ENCODE measurements around the gene TTC24.
"Not testable (repeated sequence)": the region's sequence is repeated elsewhere in the genome, so short reads cannot be mapped to it uniquely, and the experiment has no call there.

DNA sequence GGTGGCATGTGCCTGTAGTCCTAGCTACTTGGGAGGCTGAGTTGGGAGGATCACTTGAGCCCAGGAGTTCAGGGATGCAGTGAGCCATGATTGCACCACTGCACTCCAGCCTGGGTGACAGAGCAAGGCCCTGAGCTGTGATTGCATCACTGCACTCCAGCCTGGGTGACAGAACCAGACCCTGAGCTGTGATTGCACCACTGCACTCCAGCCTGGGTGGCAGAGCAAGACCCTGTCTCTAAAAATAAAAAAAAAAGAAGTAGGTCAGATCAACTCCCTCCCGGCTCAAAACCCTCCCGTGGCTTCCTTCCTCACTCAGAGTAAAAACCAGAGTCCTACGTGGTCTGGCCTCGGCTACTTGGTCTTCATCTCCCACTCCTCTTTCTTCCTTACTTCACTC lies 26.6 kb upstream of the TTC24 start:
- TF ChIP-seq CTCF (IDR thresholded peaks at IDR 0.05; ENCODE audit: low read depth, low read length); POLR2A (IDR thresholded peaks at IDR 0.05; ENCODE audit: extremely low read depth, insufficient read length); MAX (IDR thresholded peaks at IDR 0.05; ENCODE audit: low read depth, low read length); MYC (IDR thresholded peaks at IDR 0.05; ENCODE audit: low read depth, low read length): not testable (repeated sequence)

Data from NB4 (cell line).